Stimulated activated CD4-positive, alpha-beta T cell treated with anti-CD3 and anti-CD28 coated beads, Interleukin-15, amount 100 ng/mL, for 24 hours (primary cell): ENCODE data around the gene MT2A.

Experiments used
- DNase-seq: peaks from one replicate; pipeline ENCODE4 v3.0.0-alpha.2; 2020

Gene MT2A

DNA sequence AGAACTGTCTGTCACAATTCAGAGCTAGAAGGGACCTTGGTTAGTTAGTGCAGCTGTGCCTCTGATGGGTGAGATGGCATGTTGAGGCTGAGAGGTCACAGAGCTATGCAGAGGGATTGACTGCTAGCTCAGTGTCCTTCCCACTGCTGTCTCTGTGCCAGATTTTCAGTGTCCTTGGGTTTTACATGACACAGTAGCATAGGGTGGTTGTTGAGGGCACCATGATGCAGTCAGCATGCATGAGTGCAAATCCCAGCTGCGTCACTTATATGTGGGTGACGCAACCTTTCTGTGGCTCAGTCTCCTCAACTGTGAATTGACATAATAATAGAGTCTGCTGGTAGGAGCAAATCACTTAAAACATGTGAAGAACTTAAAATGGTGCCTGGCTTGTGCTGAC, 32.8 kb downstream of the MT2A start:
- DNase-seq = no peak

- DNase-seq = peak; percentile 86
Measured at GRCh38 chr16:56643080-56643778, 34.8 kb downstream of the MT2A start.

GRCh38 chr16:56643833-56644232, 35.4 kb downstream of the MT2A start:
- no peak for DNase-seq

DNA sequence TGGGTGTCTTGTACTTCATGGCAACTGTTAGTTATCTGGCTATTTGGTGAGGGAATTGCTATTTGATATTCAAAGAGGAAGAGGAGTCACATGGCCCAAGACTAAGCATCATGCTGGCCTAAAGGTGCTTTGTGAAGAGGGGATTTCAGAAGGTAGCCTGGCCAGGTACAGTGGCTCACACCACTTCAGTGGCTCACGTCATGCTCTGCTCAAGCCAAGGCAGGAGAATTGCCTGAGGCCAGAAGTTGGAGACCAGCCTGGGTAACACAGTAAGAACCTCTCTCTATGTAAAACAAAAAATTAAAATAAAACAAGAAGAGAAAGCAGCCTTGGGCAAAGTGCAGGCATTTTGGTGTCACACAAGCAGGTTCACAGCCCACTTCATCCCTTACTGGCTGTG, 36.9 kb downstream of the MT2A start:
- DNase-seq = no peak

- no peak for DNase-seq
Measured at GRCh38 chr16:56645838-56646237, 37.5 kb downstream of the MT2A start.

GRCh38 chr16:56647641-56648431, 39.5 kb downstream of the MT2A start:
- no peak for DNase-seq

- no peak for DNase-seq
Measured at GRCh38 chr16:56649271-56649670, 40.9 kb downstream of the MT2A start.

GRCh38 chr16:56649820-56650219, 41.4 kb downstream of the MT2A start:
- DNase-seq = no peak

DNA sequence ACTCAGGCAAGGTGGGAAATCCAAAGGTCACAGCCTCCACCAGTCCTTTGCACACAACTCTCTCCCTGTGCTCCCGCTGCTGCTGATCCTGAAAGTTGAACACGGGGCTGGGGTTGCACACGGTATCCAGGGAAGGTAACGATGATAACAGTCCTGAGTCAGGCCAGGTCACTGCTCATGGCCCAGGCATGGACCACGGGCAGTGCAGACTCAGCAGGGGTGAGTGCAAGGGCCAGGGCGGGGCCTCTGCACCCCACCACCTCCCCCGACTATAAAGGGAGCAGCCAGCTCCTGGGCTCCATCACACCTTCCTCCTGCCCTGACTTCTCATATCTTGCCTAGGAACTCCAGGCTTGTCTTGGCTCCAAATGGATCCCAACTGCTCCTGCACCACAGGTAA, 43.2 kb downstream of the MT2A start, which contains the start of gene MT1B:
MT1B (plus strand) TSS at position 301 of the 400 bp plus-strand sequence; CDS start at position 369, 68 bp downstream.
- DNase-seq = no peak

- DNase-seq = no peak
Measured at GRCh38 chr16:56652600-56652999, 44.2 kb downstream of the MT2A start.

DNA sequence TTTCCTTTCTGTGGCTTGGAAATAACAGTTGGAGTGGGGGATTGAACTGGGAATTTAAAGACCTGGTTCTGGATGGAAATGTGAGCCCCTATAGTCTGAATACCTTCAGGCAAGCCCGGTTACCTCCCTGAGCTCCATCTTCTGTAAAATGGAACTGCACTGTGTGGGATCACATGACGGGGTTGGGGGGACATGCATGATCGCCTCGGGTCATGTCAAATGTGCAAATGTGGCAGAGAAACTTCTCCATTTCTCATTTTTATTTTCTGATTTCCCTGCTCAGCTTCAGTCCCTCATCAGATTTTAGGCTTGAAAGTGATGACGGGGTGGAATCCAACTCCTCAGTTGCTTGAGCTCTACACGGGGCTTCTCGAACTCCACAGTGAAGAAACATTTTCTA, 44.8 kb downstream of the MT2A start:
- no peak for DNase-seq

DNA sequence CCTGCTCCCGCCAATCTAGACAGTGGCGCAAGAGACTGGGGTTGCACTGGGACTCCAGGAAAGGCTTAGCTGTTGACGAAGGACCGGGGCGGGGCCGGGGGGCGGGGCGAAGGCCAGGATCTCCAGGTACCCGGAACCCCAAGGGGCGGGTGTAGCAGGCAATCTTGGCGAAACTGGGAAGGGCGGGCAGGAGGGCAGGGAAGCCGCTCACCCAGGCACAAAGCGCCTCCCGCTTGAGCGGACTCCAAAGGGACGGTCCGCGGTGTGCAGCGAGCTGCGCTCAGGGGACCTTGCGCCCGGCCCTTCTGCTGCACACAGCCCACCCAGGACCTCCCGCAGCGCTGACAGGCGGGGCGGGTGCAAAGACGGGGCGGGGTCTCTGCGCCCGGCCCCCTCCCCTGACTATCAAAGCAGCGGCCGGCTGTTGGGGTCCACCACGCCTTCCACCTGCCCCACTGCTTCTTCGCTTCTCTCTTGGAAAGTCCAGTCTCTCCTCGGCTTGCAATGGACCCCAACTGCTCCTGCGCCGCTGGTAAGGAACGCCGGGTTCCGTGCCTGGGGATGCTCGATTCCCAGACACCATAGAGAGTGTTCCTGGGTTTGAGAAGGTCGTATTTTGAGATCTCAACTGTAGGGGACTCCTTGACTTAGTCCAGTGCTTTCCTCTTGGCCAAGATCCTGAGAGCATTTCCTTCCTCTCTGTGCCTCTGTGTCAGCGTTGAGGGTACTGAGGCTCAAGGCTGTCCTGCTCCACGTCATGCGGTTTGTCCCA, 49.4 kb downstream of the MT2A start, which contains the start of gene MT1F:
MT1F (plus strand) TSS at position 405 of the 772 bp plus-strand sequence; CDS start at position 505, 100 bp downstream.
- peak; percentile 84 for DNase-seq

- no peak for DNase-seq
Measured at GRCh38 chr16:56658327-56658875, 50.0 kb downstream of the MT2A start.
